Hematopoietic multipotent progenitor cell (in vitro differentiated cells): Measurements from ENCODE around the gene TTC13. TPM values are rescaled to one million over a fixed set of nuclear protein-coding genes. Genes with fewer than 3 reads are reported as not detected.

Source experiments
- DNase-seq, 3 donors: peaks; one replicate each; pipeline ENCODE4 v3.0.0-alpha.2; 2011 to 2015; ENCODE audit warnings: low read depth in 2 of 3, low spot score in 2 of 3
- total RNA-seq: library from RNA; depleted of rRNA; stranded (reverse); fragments of >200 nt; gene quantifications from one replicate; pipeline ENCODE4 v1.2.3, GENCODE V29; 2012

Gene TTC13
- total RNA-seq, 1 donor, result 4.8 TPM

- no peak for DNase-seq
Measured at GRCh38 chr1:230957580-230957989, 21.1 kb downstream of the TTC13 start.

DNA sequence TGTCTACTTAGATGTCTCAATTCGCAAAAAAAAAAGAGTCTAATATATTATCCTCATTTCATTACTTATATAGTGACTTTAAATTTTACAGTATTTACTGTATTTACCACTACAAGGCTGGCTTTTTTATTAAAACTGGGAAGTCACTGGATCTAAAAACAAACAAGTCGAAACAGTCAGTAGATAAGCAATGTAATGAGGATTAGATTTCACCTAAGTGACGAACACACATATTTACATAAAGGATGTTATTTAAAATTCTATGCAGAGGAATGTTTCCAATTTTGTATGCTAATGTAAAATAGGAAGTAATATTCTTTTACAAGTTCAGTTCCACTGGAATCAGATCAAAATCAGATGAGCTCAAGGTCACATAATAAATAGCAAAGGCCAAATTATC is 28.3 kb downstream of the TTC13 start:
- DNase-seq, result no peak

DNA sequence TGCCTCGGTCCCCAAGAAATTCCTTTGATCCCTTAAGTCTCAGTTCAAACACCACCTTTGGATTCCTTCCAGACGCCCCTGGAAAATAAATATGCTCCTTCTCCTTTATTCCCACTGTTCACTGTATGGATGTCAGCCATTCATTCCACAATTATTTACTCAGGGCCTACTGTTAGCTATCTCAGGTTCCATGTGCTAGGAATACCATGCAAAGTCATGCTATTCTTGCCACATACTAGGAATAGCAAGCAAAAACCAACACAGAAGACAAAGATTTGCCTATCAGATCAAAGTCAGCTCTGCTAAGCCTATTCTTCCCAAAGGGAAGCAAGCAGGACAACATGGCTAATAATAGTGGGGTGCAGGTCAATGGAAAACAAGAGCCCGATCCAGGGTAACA is 29.8 kb downstream of the TTC13 start:
- DNase-seq, result no peak

GRCh38 chr1:230948301-230948700 is 30.4 kb downstream of the TTC13 start:
- DNase-seq, result peak in 1 of 3 donors; percentile 16

- no peak for DNase-seq
Measured at GRCh38 chr1:230943048-230943593, 35.5 kb downstream of the TTC13 start.

GRCh38 chr1:230940848-230941247 is 37.8 kb downstream of the TTC13 start:
- DNase-seq, result no peak

DNA sequence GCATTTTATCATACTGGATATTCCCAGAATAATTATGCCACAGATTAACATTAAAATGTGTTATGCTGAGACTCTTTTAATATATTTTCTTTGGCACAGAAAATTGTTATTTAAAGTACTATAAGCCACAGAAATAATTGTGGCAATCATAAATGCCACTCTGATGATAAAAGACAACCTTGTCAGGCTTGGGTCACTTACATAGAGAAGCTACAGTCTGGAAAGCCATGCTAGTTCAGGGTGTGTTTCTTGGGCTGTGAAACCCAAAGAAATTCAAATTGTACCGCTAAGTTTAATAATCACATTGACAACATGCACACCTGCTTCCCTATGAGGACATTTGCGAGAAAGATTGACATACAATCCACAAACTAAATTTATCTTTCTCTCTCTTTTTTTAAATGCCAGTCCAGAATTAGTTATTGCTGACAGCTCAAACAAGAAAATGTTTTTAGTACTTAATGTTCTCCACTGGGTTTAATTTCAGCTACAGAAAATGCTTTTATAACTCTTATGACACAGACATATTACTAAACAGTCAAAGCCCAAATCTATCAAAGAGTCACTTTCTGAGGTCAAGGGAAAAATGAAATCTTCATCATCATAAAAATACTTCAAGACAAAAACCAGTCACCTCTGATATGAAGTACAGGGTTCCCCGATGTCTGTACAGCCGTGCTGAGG is 38.7 kb downstream of the TTC13 start:
- DNase-seq, result no peak

GRCh38 chr1:230938924-230939368 is 39.7 kb downstream of the TTC13 start:
- DNase-seq, result no peak

- no peak for DNase-seq
Measured at GRCh38 chr1:230937371-230937770, 41.3 kb downstream of the TTC13 start.

GRCh38 chr1:230936475-230936874 is 42.2 kb downstream of the TTC13 start:
- no peak for DNase-seq

DNA sequence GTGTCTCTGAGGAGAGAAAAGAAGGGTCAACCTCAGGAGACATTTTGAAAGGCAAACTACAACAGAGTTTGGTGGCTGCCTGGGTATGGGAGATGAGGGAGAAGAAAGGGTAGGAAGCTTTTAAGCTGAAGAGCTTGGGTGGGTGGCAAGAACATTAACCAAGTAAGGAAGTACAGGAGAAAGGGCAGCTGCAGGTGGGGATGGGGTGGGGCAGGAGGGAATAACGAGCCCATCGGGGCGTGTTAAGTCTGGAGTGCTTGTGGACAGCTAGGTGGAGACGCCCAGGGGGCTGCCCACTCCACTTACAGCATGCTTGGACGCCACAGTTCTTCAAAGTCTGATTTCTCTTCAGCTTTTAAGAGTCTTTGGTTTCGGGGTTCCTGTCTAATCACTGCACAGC is 42.8 kb downstream of the TTC13 start:
- DNase-seq, result no peak

GRCh38 chr1:230930986-230931385 is 47.7 kb downstream of the TTC13 start:
- no peak for DNase-seq

DNA sequence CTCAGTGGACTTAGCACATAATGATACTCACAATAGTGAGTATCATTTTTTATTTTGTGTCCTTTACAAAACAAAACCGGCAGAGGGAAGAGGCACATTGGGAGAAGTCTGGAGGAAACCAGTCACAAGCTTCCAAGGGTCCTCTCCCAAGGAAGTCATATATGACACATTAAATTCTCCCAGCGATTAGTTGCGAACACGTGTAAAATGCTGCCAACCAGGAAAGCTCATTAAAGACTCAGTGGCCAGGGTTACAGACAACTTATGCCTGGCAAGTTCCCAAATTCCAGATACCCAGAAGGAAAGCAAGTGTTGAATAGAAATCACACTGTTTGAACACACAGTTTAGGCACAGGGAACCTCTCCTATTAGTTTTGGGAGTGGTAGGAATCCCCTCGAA is 52.5 kb downstream of the TTC13 start:
- DNase-seq, result no peak

DNA sequence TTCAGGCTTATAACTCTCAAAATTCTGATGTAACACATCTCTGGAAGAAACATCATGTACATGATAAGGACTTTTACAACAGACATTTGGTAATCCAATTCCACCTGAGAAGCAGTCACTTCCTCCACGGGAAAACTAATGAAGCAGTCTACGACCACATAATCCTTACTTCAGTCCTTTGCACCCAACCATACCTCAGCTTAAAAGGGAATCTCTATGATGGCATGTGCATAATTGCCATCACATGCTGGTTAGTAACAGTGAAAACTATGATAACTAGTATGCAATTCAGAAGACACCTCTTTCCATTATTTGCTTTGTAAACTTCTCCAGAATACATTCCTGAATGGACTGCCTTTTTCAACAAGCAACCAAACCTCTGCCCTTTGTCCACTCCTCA is 53.1 kb downstream of the TTC13 start:
- DNase-seq, result no peak

DNA sequence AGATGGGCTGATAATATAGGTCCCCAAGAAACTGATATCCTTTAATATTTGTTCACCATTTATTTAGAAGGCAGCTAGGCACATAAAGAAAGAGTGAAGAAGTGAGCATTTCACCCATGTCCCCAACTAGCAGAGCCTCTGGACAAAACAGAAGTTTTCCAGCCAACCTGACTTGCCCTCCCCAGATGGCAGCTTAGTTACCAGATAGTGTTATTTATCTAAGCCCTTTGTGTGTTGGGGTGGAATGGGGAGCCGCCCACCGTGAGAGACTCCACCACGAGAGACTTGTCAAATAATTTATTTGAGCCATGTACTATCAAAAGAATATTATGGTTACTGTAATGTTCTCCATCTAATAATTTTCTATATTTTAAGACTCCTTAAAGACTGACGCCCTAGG is 55.5 kb downstream of the TTC13 start:
- DNase-seq, result no peak

DNA sequence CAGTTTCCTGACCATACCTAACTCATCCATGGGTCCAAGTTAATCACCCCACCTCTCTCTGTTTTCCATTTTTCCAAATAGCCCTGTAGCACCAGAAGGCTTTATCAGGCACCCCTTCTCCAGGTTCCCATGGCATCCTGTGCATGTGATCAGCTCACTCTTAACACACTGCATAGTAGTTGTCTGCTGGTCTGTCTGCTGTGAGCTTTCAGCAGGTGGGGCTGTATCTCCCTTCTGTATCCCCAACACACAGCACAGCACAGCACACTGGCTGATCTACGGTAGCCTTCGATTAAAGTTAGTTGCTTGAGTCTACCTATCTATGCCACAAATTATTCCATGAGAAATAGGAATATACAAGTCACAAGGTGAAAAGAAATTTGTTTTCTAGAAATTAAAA is 56.0 kb downstream of the TTC13 start:
- DNase-seq, result peak in 1 of 3 donors; percentile 7

DNA sequence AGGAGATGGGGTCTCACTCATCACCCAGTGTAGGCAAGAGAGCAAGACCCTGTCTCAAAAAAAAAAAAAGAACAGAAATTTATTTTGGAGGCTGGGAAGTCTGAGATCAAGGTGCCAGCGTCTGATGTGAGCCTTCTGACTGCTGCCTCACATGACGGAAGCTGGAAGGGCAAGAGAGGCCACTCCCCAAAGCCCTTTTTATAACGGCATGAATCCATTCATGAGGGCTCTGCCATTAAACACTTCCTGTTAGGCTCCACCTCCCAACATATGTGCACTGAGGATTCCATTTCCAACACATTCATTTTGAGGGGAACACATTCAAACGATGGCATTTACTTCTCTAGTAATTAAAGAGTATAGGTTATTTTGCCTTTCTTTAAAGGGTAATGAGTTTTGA is 59.5 kb downstream of the TTC13 start:
- DNase-seq, result no peak

GRCh38 chr1:230917284-230918135 is 61.2 kb downstream of the TTC13 start:
- DNase-seq, result peak; percentile 65 to 82 (median 72)

- no peak for DNase-seq
Measured at GRCh38 chr1:230916587-230917283, 61.9 kb downstream of the TTC13 start.

GRCh38 chr1:230915078-230915477 is 63.6 kb downstream of the TTC13 start:
- DNase-seq, result no peak

DNA sequence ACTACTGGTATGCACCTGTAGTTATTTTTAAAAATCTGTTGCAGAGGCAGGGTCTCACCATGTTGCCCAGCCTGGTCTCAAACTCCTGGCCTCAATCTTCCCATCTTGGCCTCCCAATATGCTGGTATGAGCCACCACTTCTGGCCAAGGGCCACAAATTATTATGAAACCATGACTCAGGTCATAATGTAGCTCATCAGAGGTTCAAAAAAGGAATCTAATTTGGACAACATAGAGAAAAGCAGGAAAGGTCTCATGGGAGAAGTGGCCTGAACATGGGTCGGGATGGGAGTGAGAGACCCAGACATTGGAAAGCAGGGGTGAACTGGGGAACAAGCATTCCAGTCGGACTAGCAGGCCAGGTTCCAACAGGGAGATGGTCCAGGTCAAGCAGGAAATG is 65.2 kb downstream of the TTC13 start:
- no peak for DNase-seq
